Hepatocyte (in vitro differentiated cells): Measurements from ENCODE around the gene SLC4A5. TPM values are rescaled to one million over a fixed set of nuclear protein-coding genes. Genes with fewer than 3 reads are reported as not detected.
A peak's percentile ranks its signal among the peaks of the same experiment; 100 is the strongest.

Experiments used
- DNase-seq: peaks from one replicate; pipeline ENCODE4 v3.0.0-alpha.2; 2016; ENCODE audit warnings: low spot score
- H2AFZ ChIP-seq: fragments of 200-600 bp; sonication (generic); 2 replicates; pipeline ENCODE4 v1.6.0; 2016; ENCODE audit warnings: antibody characterized with exemption, mild to moderate bottlenecking
- H3K27ac ChIP-seq: fragments of 200-600 bp; sonication (generic); 2 replicates; pipeline ENCODE4 v1.5.1; 2016; ENCODE audit warnings: mild to moderate bottlenecking
- H3K27me3 ChIP-seq: fragments of 200-600 bp; sonication (generic); 2 replicates; pipeline ENCODE4 v1.6.1; 2016
- H3K36me3 ChIP-seq: fragments of 200-600 bp; sonication (generic); replicated peaks from 2 replicates; pipeline ENCODE4 v1.5.1; 2016; ENCODE audit warnings: low read depth; ENCODE audit not compliant: insufficient read depth
- H3K4me1 ChIP-seq: fragments of 200-600 bp; sonication (generic); 2 replicates; pipeline ENCODE4 v1.5.1; 2016; ENCODE audit warnings: mild to moderate bottlenecking, moderate library complexity; ENCODE audit not compliant: insufficient read depth
- H3K4me2 ChIP-seq: fragments of 200-600 bp; sonication (generic); 2 replicates; pipeline ENCODE4 v1.6.0; 2016
- H3K4me3 ChIP-seq: fragments of 200-600 bp; sonication (generic); 2 replicates; pipeline ENCODE4 v1.5.1; 2016; ENCODE audit warnings: mild to moderate bottlenecking
- H3K79me2 ChIP-seq: fragments of 200-600 bp; sonication (generic); 2 replicates; pipeline ENCODE4 v1.6.0; 2017; ENCODE audit warnings: mild to moderate bottlenecking
- H3K9me2 ChIP-seq: fragments of 200-600 bp; sonication (generic); replicated peaks from 2 replicates; pipeline ENCODE4 v1.6.0; 2017; ENCODE audit warnings: mild to moderate bottlenecking; ENCODE audit not compliant: insufficient read depth
- H3K9me3 ChIP-seq: fragments of 200-600 bp; sonication (generic); 2 replicates; pipeline ENCODE4 v1.5.1; 2016; ENCODE audit warnings: low read depth, mild to moderate bottlenecking
- H4K20me1 ChIP-seq: fragments of 200-600 bp; sonication (generic); 2 replicates; pipeline ENCODE4 v1.6.0; 2016; ENCODE audit warnings: mild to moderate bottlenecking; ENCODE audit not compliant: insufficient read depth, poor library complexity, severe bottlenecking
- CTCF ChIP-seq: fragments of 200-600 bp; sonication (generic); IDR thresholded peaks from 2 replicates; pipeline ENCODE4 v1.5.1; 2016; ENCODE audit warnings: antibody characterized with exemption, mild to moderate bottlenecking; ENCODE audit not compliant: poor library complexity
- EZH2 ChIP-seq: fragments of 200-600 bp; sonication (generic); IDR thresholded peaks from 2 replicates; pipeline ENCODE4 v1.6.1; 2016; ENCODE audit warnings: antibody characterized with exemption, mild to moderate bottlenecking, borderline replicate concordance
- EZH2phosphoT487 ChIP-seq: fragments of 200-600 bp; sonication (generic); IDR thresholded peaks from one replicate; pipeline ENCODE4 v1.6.1; 2018; ENCODE audit warnings: antibody characterized with exemption, mild to moderate bottlenecking, low read depth, moderate library complexity; ENCODE audit not compliant: unreplicated experiment, severe bottlenecking
- WGBS: methylation state at CpG from one replicate; pipeline ENCODE4 v1.1.6; 2016; ENCODE audit warnings: low lambda C conversion rate; ENCODE audit errors: missing lambda C conversion rate; 5-methylcytosine and 5-hydroxymethylcytosine counted together
- polyA plus RNA-seq: library from polyadenylated mRNA; unstranded; fragments of >200 nt; fragmentation: Nextera tagmentation; extraction: Ambion mirVana; gene quantifications from 2 replicates; pipeline ENCODE4 v1.2.1, GENCODE V29; 2016
- total RNA-seq: library from RNA; depleted of rRNA; stranded (reverse); fragments of >200 nt; gene quantifications from 2 replicates; pipeline ENCODE4 v1.2.3, GENCODE V29; 2014

Gene SLC4A5
- total and polyA plus RNA-seq, 2 experiments from 2014 or later: 0.28 to 1.5 TPM

DNA sequence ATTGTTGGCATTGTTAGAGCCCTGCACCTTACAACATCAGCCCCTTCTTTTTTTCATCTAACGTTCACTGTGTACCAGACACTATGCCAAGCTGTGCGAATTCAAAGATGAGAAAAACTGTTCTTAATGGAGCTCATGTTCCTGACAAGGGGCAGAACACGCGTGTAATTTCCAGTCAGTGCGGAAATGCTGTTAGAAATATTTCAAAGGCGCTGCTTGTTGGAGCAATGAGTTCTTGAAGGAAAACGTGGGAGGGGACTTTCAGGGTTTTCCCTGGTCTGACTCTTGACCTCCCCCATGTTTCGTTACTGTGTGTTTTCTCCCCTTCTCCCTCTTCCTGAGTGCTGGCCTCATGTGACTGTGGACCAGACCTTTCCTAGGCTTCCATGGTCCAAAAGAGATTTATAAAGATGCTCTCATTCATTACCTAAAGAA, 143.3 kb downstream of the SLC4A5 start:
- WGBS: 25% methylated on average over 8 of the region's 8 CpGs
- peak overlapping the region; percentile 93 for H3K27ac ChIP-seq
- H3K4me1 ChIP-seq: peaks cover 6% of the 10 kb centered on the region
- H2AFZ ChIP-seq: no peak overlapping the region
- no peaks in the 10 kb centered on the region for H3K36me3 ChIP-seq
- peak overlapping the region; percentile 78 for H3K4me2 ChIP-seq
- H3K27me3 ChIP-seq: no peaks in the 10 kb centered on the region
- no peaks in the 10 kb centered on the region for H3K9me3 ChIP-seq
- TF ChIP-seq EZH2 (no peak), CTCF (no peak), EZH2phosphoT487 (no peak)
- no peaks in the 10 kb centered on the region for H3K9me2 ChIP-seq
- H3K79me2 ChIP-seq: peaks cover 53% of the 10 kb centered on the region
- H4K20me1 ChIP-seq: peaks cover 49% of the 10 kb centered on the region
- DNase-seq: peak; percentile 11
- peak overlapping the region; percentile 48 for H3K4me3 ChIP-seq

GRCh38 chr2:74199275-74199701, 143.9 kb downstream of the SLC4A5 start:
- H3K4me1 ChIP-seq: peaks cover 6% of the 10 kb centered on the region
- WGBS: 3% methylated on average over 19 of the region's 20 CpGs
- H2AFZ ChIP-seq: peak overlapping the region; percentile 6
- H3K4me2 ChIP-seq: peak overlapping the region; percentile 78
- peak overlapping the region; percentile 93 for H3K27ac ChIP-seq
- no peaks in the 10 kb centered on the region for H3K36me3 ChIP-seq
- H3K79me2 ChIP-seq: peaks cover 47% of the 10 kb centered on the region
- no peak for DNase-seq
- H3K4me3 ChIP-seq: peak overlapping the region; percentile 48
- no peaks in the 10 kb centered on the region for H3K27me3 ChIP-seq
- peaks cover 43% of the 10 kb centered on the region for H4K20me1 ChIP-seq
- no peaks in the 10 kb centered on the region for H3K9me2 ChIP-seq
- no peaks in the 10 kb centered on the region for H3K9me3 ChIP-seq
- TF ChIP-seq EZH2 (no peak), EZH2phosphoT487 (no peak), CTCF (no peak)

DNA sequence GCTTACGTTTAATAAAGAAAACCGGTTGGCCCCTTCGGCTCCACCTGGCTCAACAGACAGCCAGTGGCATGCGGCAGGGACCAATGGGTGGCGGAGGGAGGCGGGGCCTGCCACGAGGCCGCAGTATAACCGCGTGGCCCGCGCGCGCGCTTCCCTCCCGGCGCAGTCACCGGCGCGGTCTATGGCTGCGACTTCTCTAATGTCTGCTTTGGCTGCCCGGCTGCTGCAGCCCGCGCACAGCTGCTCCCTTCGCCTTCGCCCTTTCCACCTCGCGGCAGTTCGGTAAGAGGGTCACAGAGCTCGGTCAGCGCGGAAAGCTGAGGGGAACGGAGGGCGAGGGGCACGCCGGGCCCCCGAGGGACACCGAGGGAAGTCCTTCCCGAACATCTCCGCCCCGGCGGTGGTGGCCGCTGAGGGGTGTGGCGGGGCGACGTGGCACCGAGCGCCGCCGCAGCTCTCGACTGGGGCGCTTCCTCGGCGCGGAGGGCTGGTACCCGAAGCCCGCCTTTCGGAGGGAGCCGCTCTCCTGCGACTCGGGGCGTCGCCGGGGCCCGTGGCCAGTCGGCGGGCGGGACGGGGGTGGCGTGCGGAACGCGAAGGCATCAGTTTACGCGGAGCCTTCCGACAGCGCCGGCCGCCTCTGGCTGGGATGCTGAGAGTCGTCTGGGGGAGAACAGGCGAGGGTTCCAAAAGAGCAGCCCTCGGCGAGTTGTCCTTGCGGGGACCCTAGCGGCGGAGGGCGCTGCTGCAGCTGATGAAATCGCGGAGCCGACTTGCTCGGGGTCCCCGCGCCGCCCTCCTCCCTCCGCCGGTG, 144.5 kb downstream of the SLC4A5 start, which contains the start of gene MTHFD2:
MTHFD2 (plus strand) TSS at position 155 of the 814 bp plus-strand sequence; CDS start at position 182, 27 bp downstream.
- H3K4me2 ChIP-seq: peak within 1 kb of the TSS; percentile 78
- H3K36me3 ChIP-seq: no peaks in the 10 kb centered on the region
- H3K9me3 ChIP-seq: no peaks in the 10 kb centered on the region
- peak within 1 kb of the TSS; percentile 64 for H2AFZ ChIP-seq
- peak; percentile 97 for DNase-seq
- H3K27me3 ChIP-seq: no peaks in the 10 kb centered on the region
- H3K4me1 ChIP-seq: peaks cover 6% of the 10 kb centered on the region
- H3K9me2 ChIP-seq: no peaks in the 10 kb centered on the region
- peak within 1 kb of the TSS; percentile 48 for H3K4me3 ChIP-seq
- H4K20me1 ChIP-seq: peaks cover 37% of the 10 kb centered on the region
- H3K79me2 ChIP-seq: peaks cover 41% of the 10 kb centered on the region
- WGBS: 2% methylated on average over 88 of the region's 96 CpGs
- peak within 1 kb of the TSS; percentile 93 for H3K27ac ChIP-seq
- TF ChIP-seq CTCF: peak; percentile 63
- TF ChIP-seq EZH2phosphoT487: no peak
- no peak for TF ChIP-seq EZH2
